Subcutaneous adipose tissue (tissue), 4 donors: ENCODE results near the gene FAM78B. TPM values are rescaled to one million over a fixed set of nuclear protein-coding genes. Genes with fewer than 3 reads are reported as not detected.

Source experiments
- CTCF ChIP-seq: fragments of 450-650 bp; IDR thresholded peaks from one replicate; pipeline ENCODE4 v1.5.1; 2016; ENCODE audit warnings: low read depth, mild to moderate bottlenecking, control low read depth, antibody characterized with exemption, moderate library complexity
- small RNA-seq: library from RNA; depleted of rRNA; stranded (forward); fragments of <200 nt; gene quantifications from one replicate; pipeline ENCODE3, GENCODE V24; 2016
- total RNA-seq, 4 donors: library from RNA; depleted of rRNA; stranded (reverse); fragments of >200 nt; gene quantifications; one replicate each; pipeline ENCODE4 v1.1.0, GENCODE V29; 2016

The FAM78B gene
- total RNA-seq, 4 donors from 2014 or later: 0.44 to 2.9 (median 1.0) TPM

GRCh38 chr1:166032572-166033371 is 134.0 kb downstream of the FAM78B start:
- TF ChIP-seq CTCF: no peak

GRCh38 chr1:166031932-166032571 is 134.7 kb downstream of the FAM78B start:
- TF ChIP-seq CTCF: no peak

- TF ChIP-seq CTCF: no peak
Measured at GRCh38 chr1:166029196-166029945, 137.4 kb downstream of the FAM78B start.

GRCh38 chr1:166026555-166026954 is 140.2 kb downstream of the FAM78B start:
- TF ChIP-seq CTCF: no peak

GRCh38 chr1:166026143-166026542 is 140.7 kb downstream of the FAM78B start:
- no peak for TF ChIP-seq CTCF

- no peak for TF ChIP-seq CTCF
Measured at GRCh38 chr1:166020210-166020609, 146.6 kb downstream of the FAM78B start.

Small RNA genes within 50 kb of the gene (small RNA-seq; reads per million reads assigned to genes)
- gene MIR921 (not detected), gene RNA5SP64 (not detected)
